Choroid plexus epithelial cell (primary cell): ENCODE measurements around the gene CHML.

Experiments
- DNase-seq: peaks from one replicate; pipeline ENCODE4 v3.0.0-alpha.2; 2010; ENCODE audit warnings: low read depth
- H3K4me3 ChIP-seq: 2 replicates; pipeline ENCODE4 v1.5.1; 2011; ENCODE audit warnings: low read depth, mild to moderate bottlenecking, control low read depth, low read length, moderate library complexity
- TF ChIP-seq, protein P1 (sequence below): conservative IDR thresholded peaks from 2 replicates; pipeline ENCODE4 v1.5.1; 2011; ENCODE audit warnings: low read depth, mild to moderate bottlenecking, control low read depth, inconsistent platforms, low read length, moderate library complexity

The CHML gene

DNA sequence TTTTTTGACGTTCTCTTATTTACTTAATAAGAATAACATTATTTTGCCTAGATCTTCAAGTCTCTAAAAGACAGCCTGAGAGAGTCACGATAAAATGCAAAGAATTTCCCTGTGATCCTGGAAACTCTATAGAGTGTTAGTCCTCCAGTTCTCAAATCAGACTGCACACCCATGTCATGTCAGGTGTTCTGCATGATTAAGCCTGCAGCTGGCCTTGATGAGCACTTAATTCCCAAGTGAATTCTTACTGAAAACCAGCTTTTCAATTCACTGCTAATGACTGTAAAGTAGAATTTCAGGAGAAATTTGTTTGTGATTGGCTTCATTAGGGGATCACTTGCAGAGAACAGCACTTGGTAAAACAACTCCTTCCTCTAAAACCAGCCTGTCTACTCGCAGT is 41.9 kb downstream of the CHML start:
- DNase-seq, result no peak
- TF ChIP-seq, protein P1, sequence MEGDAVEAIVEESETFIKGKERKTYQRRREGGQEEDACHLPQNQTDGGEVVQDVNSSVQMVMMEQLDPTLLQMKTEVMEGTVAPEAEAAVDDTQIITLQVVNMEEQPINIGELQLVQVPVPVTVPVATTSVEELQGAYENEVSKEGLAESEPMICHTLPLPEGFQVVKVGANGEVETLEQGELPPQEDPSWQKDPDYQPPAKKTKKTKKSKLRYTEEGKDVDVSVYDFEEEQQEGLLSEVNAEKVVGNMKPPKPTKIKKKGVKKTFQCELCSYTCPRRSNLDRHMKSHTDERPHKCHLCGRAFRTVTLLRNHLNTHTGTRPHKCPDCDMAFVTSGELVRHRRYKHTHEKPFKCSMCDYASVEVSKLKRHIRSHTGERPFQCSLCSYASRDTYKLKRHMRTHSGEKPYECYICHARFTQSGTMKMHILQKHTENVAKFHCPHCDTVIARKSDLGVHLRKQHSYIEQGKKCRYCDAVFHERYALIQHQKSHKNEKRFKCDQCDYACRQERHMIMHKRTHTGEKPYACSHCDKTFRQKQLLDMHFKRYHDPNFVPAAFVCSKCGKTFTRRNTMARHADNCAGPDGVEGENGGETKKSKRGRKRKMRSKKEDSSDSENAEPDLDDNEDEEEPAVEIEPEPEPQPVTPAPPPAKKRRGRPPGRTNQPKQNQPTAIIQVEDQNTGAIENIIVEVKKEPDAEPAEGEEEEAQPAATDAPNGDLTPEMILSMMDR, result no peak
- no peak overlapping the region for H3K4me3 ChIP-seq

DNA sequence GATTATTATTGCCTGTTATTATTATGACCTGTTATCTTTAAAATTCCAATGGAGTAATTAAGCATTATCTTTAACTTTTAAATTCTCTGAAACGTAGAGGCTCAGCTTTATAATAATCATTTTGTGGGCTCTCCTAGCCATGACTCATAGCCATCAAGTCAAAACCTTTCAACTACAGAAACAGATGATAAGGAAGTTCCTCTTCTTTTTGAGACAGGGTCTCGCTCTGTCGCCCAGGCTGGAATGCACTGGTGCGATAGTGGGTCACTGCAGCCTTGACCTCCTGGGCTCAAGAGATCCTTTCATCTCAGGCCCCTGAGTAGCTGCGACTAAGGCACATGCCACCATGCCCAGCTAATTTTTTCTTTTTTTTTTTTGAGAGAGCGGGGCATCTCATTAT is 43.5 kb downstream of the CHML start:
- TF ChIP-seq, protein P1, result no peak
- no peak for DNase-seq
- H3K4me3 ChIP-seq, result no peak overlapping the region

DNA sequence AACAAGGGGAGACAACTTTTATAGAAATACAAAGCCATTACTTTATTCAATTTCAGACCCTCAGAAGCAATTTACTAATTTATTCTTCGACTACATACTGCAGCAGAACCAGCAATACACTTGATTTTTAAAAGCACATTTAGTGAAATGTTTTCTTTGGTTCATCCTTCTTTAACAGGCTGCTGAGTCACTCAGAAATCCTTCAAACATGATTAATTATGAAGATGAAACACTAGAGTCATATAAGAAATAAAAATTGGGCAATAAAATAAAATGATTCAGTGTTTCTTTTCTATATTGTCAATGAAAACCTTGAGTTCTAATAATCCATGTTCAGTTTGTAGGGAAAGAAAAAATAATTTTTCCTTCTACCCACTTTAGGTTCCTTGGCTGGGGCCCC is 47.0 kb downstream of the CHML start:
- TF ChIP-seq, protein P1, result no peak
- DNase-seq, result no peak

DNA sequence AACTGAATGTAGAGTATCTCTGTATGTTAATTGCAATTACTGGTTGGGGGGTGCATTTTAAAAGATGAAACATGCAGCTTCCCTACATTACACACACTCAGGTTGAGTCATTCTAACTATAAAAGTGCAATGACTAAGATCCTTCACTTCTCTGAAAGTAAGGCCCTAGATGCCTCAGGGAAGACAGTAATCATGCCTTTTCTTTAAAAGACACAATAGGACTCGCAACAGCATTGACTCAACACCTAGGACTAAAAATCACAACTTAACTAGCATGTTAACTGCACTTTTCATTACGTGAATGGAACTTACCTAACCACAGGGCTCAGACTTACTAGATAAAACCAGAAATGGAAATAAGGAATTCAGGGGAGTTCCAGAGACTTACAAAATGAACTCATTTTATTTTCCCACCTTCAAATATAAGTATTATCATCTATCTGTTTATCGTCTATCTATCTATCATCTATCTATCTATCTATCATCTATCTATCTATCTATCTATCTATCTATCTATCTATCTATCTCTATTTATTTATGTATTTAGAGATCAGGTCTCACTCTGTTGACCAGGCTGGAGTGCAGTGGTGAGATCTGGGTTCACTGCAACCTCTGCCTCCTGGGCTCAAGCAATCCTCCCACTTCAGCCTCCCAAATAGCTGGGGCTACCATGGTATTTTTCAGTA is 47.8 kb downstream of the CHML start:
- TF ChIP-seq, protein P1, result no peak
- DNase-seq, result peak; percentile 18
- H3K4me3 ChIP-seq, result no peak overlapping the region

More for the DNA sequence above, 47.0 kb downstream of the CHML start:
- no peak overlapping the region for H3K4me3 ChIP-seq

DNA sequence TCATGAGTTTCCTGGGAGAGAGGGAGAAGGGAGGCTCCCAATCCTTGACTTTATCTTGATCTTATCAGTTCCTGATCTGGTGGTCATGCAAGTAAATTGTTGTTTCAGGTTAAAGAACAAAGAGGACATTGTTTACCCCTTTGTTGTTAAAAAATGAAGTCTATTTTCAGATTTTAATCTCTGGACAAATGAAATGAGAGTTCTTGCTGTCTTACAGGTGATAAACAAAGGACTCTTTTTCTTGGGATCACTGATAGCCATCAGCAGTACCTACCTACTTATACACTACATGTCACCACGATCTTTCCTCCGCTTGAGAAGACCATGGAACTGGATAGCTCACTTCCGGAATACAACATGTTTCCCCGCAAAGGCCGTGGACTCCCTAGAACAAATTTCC is 48.4 kb downstream of the CHML start:
- TF ChIP-seq, protein P1, result no peak
- H3K4me3 ChIP-seq, result no peak overlapping the region
- DNase-seq, result no peak

DNA sequence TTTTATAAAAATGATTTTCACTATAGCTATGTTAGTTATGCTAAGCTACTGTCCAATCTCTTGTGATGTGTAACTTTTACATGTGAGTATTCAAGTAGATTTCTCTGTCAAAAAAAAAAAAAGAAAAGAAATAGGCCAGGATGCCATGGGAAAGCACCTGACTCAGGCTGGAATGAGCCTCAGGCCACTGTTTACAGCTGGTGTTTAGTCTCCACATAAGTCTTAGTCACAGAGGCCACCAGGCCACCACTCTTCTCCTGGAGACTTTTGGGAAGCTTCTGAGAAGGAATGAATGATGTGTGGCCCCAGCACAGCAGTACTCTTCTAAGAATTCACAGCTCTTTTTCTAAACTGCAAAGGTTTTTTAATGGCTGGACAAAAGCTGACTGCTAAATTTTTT is 48.9 kb downstream of the CHML start:
- peak; percentile 54 for DNase-seq
- TF ChIP-seq, protein P1, result no peak
- no peak overlapping the region for H3K4me3 ChIP-seq

DNA sequence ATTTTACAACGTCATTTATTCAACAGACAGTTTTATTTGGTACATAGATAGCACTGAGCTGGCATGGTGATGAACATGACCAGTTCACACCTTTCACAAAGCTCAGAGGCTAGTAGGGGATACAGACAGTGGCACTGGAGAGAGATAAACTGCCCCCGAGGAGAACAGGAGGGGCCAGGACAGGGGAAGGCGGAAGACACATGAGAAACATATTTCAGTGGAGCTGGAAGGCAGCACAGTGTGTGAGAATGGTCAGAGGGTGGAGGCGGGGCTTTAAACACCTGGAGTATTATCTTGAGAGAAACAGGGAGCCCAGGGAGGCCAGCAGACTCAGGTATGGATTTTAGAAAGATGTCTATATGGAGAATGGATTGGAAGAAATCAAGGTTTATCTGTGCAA is 49.5 kb downstream of the CHML start:
- no peak overlapping the region for H3K4me3 ChIP-seq
- TF ChIP-seq, protein P1, result no peak
- DNase-seq, result no peak
